SK-N-SH (cell line): ENCODE measurements around the gene RASAL2. TPM values are rescaled to one million over a fixed set of nuclear protein-coding genes. Genes with fewer than 3 reads are reported as not detected.

ENCODE experiments used
- CTCF ChIA-PET: fragments of 300-600, 350-600 bp; formaldehyde crosslinking; extraction: SDS; loops from one replicate; lab custom pipeline; 2021; lab: Yijun Ruan, JAX
- POLR2A ChIA-PET: fragments of 350-600 bp; sonication (Branson Sonifier 250); formaldehyde crosslinking; extraction: SDS; loops from one replicate; lab custom pipeline; 2020; ENCODE audit warnings: antibody characterized with exemption, inconsistent platforms; lab: Yijun Ruan, JAX
- DNase-seq: peaks from one replicate; pipeline ENCODE4 v3.0.0; 2012
- H2AFZ ChIP-seq: fragments of 200-600 bp; sonication (generic); 2 replicates; pipeline ENCODE4 v1.8.1; 2016; ENCODE audit warnings: antibody characterized with exemption, mild to moderate bottlenecking, low read depth
- H3F3A ChIP-seq: fragments of 200-600 bp; sonication (generic); replicated peaks from 2 replicates; pipeline ENCODE3; 2016; ENCODE audit warnings: antibody characterized with exemption, mild to moderate bottlenecking; ENCODE audit not compliant: insufficient read depth
- H3K27ac ChIP-seq, 2 experiments: fragments of 200-500 bp in 1 of 2; fragments of 200-600 bp in 1 of 2; sonication (Bioruptor generic) in 1 of 2; sonication (generic), shearing (Covaris generic) in 1 of 2; 2 replicates each; pipeline versions ENCODE4 v1.5.1 to v1.6.1; 2014 to 2016; ENCODE audit warnings: low read depth in 2 of 2, inconsistent platforms in 1 of 2, low read length in 1 of 2, mild to moderate bottlenecking in 1 of 2, mixed read lengths in 1 of 2
- H3K27me3 ChIP-seq: fragments of 200-600 bp; sonication (generic), shearing (Covaris generic); 2 replicates; pipeline ENCODE4 v1.6.1; 2016; ENCODE audit warnings: mixed run types; ENCODE audit not compliant: insufficient read depth
- H3K36me3 ChIP-seq, 2 experiments: fragments of 200-500 bp in 1 of 2; fragments of 200-600 bp in 1 of 2; sonication (Bioruptor generic) in 1 of 2; sonication (generic) in 1 of 2; replicated peaks in 1 of 2; 2 replicates each; pipeline versions ENCODE3 to v1.5.1; 2014 to 2016; ENCODE audit warnings: low read length in 1 of 2, mild to moderate bottlenecking in 1 of 2; ENCODE audit not compliant: insufficient read depth in 2 of 2, control insufficient read depth in 1 of 2
- H3K4me1 ChIP-seq, 2 experiments: fragments of 200-500 bp in 1 of 2; fragments of 200-600 bp in 1 of 2; sonication (Bioruptor generic) in 1 of 2; sonication (generic), shearing (Covaris generic) in 1 of 2; 2 replicates each; pipeline versions ENCODE4 v1.5.1 to v1.6.1; 2014 to 2016; ENCODE audit warnings: low read depth in 1 of 2, low read length in 1 of 2, mixed run types in 1 of 2; ENCODE audit not compliant: insufficient read depth in 2 of 2, control insufficient read depth in 1 of 2
- H3K4me2 ChIP-seq: fragments of 200-600 bp; sonication (generic), shearing (Covaris generic); 2 replicates; pipeline ENCODE4 v1.6.1; 2017; ENCODE audit warnings: mixed run types
- H3K4me3 ChIP-seq, 2 experiments: fragments of 200-500 bp in 1 of 2; fragments of 200-600 bp in 1 of 2; sonication (Bioruptor generic) in 1 of 2; sonication (generic), shearing (Covaris generic) in 1 of 2; 2 replicates each; pipeline versions ENCODE4 v1.5.1 to v1.8.1; 2014 to 2016; ENCODE audit warnings: low read depth in 2 of 2, inconsistent platforms in 1 of 2, low read length in 1 of 2, mild to moderate bottlenecking in 1 of 2, mixed read lengths in 1 of 2, moderate library complexity in 1 of 2
- H3K79me2 ChIP-seq: fragments of 200-600 bp; sonication (generic); 2 replicates; pipeline ENCODE4 v1.8.1; 2017; ENCODE audit warnings: mild to moderate bottlenecking; ENCODE audit not compliant: insufficient read depth
- H3K9ac ChIP-seq: fragments of 200-600 bp; sonication (generic); 2 replicates; pipeline ENCODE4 v1.6.1; 2017; ENCODE audit warnings: mixed run types
- H3K9me2 ChIP-seq: fragments of 200-600 bp; sonication (generic); 2 replicates; pipeline ENCODE4 v1.6.1; 2017; ENCODE audit warnings: mixed run types
- H3K9me3 ChIP-seq: fragments of 200-600 bp; sonication (generic); 2 replicates; pipeline ENCODE4 v1.6.1; 2017; ENCODE audit warnings: mixed run types, mild to moderate bottlenecking, moderate library complexity
- H4K20me1 ChIP-seq: fragments of 200-600 bp; sonication (generic); 2 replicates; pipeline ENCODE4 v1.6.1; 2017; ENCODE audit warnings: mild to moderate bottlenecking, mixed run types; ENCODE audit not compliant: insufficient read depth
- EZH2phosphoT487 ChIP-seq: fragments of 200-600 bp; sonication (generic); IDR thresholded peaks from 2 replicates; pipeline ENCODE4 v1.6.1; 2017; ENCODE audit warnings: low read depth, mixed run types, mild to moderate bottlenecking, antibody characterized with exemption, moderate library complexity, borderline replicate concordance
- FOSL2 ChIP-seq: IDR thresholded peaks from 2 replicates; pipeline ENCODE4 v1.4.0; 2012; ENCODE audit warnings: low read depth, mild to moderate bottlenecking, moderate library complexity, borderline replicate concordance
- FOXJ3 ChIP-seq: sonication (generic); formaldehyde crosslinking; IDR thresholded peaks from 2 replicates; pipeline ENCODE4 v1.5.1; 2020; ENCODE audit warnings: mild to moderate bottlenecking, missing genetic modification reagents
- FOXM1 ChIP-seq: IDR thresholded peaks from 2 replicates; pipeline ENCODE4 v1.4.0; 2012; ENCODE audit warnings: low read depth, mild to moderate bottlenecking
- JUND ChIP-seq: IDR thresholded peaks from 2 replicates; pipeline ENCODE4 v1.4.0; 2012
- NRF1 ChIP-seq: IDR thresholded peaks from 2 replicates; pipeline ENCODE4 v1.6.1; 2012; ENCODE audit warnings: low read depth, mild to moderate bottlenecking, low read length
- POLR2AphosphoS5 ChIP-seq: IDR thresholded peaks from 2 replicates; pipeline ENCODE4 v1.6.1; 2012; ENCODE audit warnings: low read depth, low read length
- SIN3A ChIP-seq: IDR thresholded peaks from 2 replicates; pipeline ENCODE4 v1.6.1; 2012; ENCODE audit warnings: low read depth, mild to moderate bottlenecking, low read length, moderate library complexity, borderline replicate concordance
- SMC3 ChIP-seq: IDR thresholded peaks from 2 replicates; pipeline ENCODE4 v1.6.1; 2012; ENCODE audit warnings: low read depth, low read length, improper control_type of control experiment
- TAF1 ChIP-seq: IDR thresholded peaks from 2 replicates; pipeline ENCODE4 v1.6.1; 2012; ENCODE audit warnings: low read depth, mild to moderate bottlenecking, low read length, moderate library complexity, borderline replicate concordance
- TCF12 ChIP-seq: IDR thresholded peaks from 2 replicates; pipeline ENCODE4 v1.4.0; 2012
- YY1 ChIP-seq: IDR thresholded peaks from 2 replicates; pipeline ENCODE4 v1.4.0; 2012; ENCODE audit warnings: low read depth, mild to moderate bottlenecking
- WGBS: methylation state at CpG from one replicate; pipeline ENCODE4 v1.1.6; 2017; ENCODE audit warnings: low lambda C conversion rate; 5-methylcytosine and 5-hydroxymethylcytosine counted together
- polyA plus RNA-seq, 3 experiments: library from polyadenylated mRNA; depleted of rRNA; stranded (reverse); fragments of >200 nt; gene quantifications; 2 replicates each; pipeline ENCODE4 v1.2.3, GENCODE V29; 2012
- TF ChIP-seq, protein P1 (sequence below): fragments of 200-600 bp; sonication (generic); IDR thresholded peaks from 2 replicates; pipeline ENCODE4 v1.6.1; 2017; ENCODE audit warnings: antibody characterized with exemption, mild to moderate bottlenecking, moderate library complexity

Gene RASAL2
- polyA plus RNA-seq, 1 of the 3 experiments (the other 2 are of a cell fraction) = 6.9 TPM

DNA sequence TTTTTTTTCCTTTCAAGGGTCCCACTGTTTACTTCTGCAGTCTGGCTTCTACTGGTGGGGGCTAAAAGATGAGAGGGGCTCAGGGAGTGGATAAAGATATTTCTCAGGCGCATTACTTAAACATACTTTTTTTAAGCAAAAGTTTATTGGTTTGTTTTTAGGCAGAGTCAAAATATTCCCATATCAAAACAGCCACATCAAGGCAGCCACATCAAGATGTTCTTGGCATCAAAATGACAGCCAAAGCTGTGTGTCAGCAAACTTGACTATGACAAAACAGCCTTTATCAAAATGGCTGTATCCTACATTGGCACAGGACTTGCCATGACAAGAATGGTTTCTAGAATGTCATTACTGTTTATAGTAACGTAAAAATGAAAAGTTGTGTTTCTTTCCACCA is 22.1 kb upstream of the RASAL2 start:
- Histone ChIP-seq H4K20me1 (no peaks in the 10 kb centered on the region), H3K27me3 (no peaks in the 10 kb centered on the region), H3K9ac (no peak overlapping the region), H3K36me3 (no peaks in the 10 kb centered on the region), H3K4me1 (no peaks in the 10 kb centered on the region; a peak in 1 of 4 replicates), H3K79me2 (no peaks in the 10 kb centered on the region), H3K27ac (no peak overlapping the region), H3K4me2 (no peak overlapping the region), H3F3A (no peaks in the 10 kb centered on the region), H2AFZ (no peak overlapping the region)
- CTCF ChIA-PET = interaction anchor here (0.6 kb wide), 1 partner anchor 861 kb away, joined by 3 read pairs; no protein-coding TSS in a partner anchor
- WGBS = 89% methylated on average over 2 of the region's 2 CpGs
- no peak for TF ChIP-seq FOXJ3
- no peak for TF ChIP-seq FOSL2
- TF ChIP-seq, protein P1, sequence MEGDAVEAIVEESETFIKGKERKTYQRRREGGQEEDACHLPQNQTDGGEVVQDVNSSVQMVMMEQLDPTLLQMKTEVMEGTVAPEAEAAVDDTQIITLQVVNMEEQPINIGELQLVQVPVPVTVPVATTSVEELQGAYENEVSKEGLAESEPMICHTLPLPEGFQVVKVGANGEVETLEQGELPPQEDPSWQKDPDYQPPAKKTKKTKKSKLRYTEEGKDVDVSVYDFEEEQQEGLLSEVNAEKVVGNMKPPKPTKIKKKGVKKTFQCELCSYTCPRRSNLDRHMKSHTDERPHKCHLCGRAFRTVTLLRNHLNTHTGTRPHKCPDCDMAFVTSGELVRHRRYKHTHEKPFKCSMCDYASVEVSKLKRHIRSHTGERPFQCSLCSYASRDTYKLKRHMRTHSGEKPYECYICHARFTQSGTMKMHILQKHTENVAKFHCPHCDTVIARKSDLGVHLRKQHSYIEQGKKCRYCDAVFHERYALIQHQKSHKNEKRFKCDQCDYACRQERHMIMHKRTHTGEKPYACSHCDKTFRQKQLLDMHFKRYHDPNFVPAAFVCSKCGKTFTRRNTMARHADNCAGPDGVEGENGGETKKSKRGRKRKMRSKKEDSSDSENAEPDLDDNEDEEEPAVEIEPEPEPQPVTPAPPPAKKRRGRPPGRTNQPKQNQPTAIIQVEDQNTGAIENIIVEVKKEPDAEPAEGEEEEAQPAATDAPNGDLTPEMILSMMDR = no peak
- no peak for TF ChIP-seq POLR2AphosphoS5
- TF ChIP-seq FOXM1 = no peak
- no peak for TF ChIP-seq SIN3A
- no peak for TF ChIP-seq EZH2phosphoT487
- no peak for TF ChIP-seq NRF1
- TF ChIP-seq, all 33 proteins: peak for 0
- Histone ChIP-seq H3K9me3 (no peaks in the 10 kb centered on the region), H3K4me3 (no peak overlapping the region), H3K9me2 (no peaks in the 10 kb centered on the region)
- no peak for DNase-seq
- POLR2A ChIA-PET = no interaction called here

DNA sequence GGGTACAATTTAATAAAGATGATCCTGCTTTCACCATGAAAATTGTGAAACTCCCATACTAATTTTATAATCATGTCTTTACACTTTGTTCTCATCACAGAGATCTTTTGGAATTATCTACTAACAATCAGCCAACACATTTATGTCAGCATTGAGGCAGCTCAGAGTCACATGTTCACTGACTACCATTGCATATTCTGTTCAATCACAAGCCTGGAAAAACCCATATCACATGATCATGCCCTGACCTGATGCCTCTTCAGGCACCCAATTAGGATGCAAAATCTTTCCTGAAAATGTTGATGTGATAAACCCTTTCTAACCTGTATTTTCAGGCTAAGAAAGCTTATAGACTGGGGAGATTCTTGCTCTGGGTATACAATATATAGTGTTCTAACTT is 21.6 kb upstream of the RASAL2 start:
- no peak for TF ChIP-seq YY1
- TF ChIP-seq SMC3 = no peak
- no peak for TF ChIP-seq FOSL2
- TF ChIP-seq JUND = no peak
- no peak for TF ChIP-seq FOXJ3
- no peak for TF ChIP-seq TAF1
- TF ChIP-seq TCF12 = no peak

More for the DNA sequence above, 21.6 kb upstream of the RASAL2 start:
- H3K9ac ChIP-seq = no peak overlapping the region
- H2AFZ ChIP-seq = no peak overlapping the region
- H3K27me3 ChIP-seq = no peaks in the 10 kb centered on the region
- no peak for DNase-seq
- no peak overlapping the region for H3K4me2 ChIP-seq
- CTCF ChIA-PET = no interaction called here
- no peaks in the 10 kb centered on the region for H3K9me2 ChIP-seq
- H3K9me3 ChIP-seq = no peaks in the 10 kb centered on the region
- no peak overlapping the region for H3K4me3 ChIP-seq
- H3K4me1 ChIP-seq = no peaks in the 10 kb centered on the region; a peak in 1 of 4 replicates
- POLR2A ChIA-PET = no interaction called here
- no peak overlapping the region for H3K27ac ChIP-seq
- H3K36me3 ChIP-seq = no peaks in the 10 kb centered on the region
- H4K20me1 ChIP-seq = no peaks in the 10 kb centered on the region
- H3K79me2 ChIP-seq = no peaks in the 10 kb centered on the region
- H3F3A ChIP-seq = no peaks in the 10 kb centered on the region
